HEK293 (cell line): ENCODE data around the gene HOMER1.
A peak's percentile ranks its signal among the peaks of the same experiment; 100 is the strongest.

Experiments
- CTCF ChIA-PET: fragments of 350-600 bp; formaldehyde crosslinking; extraction: SDS; loops from one replicate; lab custom pipeline; 2021; ENCODE audit warnings: antibody characterized with exemption; lab: Yijun Ruan, JAX
- POLR2A ChIA-PET: fragments of 300-600 bp; formaldehyde crosslinking; extraction: SDS; loops from one replicate; lab custom pipeline; 2020; ENCODE audit warnings: antibody characterized with exemption, inconsistent platforms; lab: Yijun Ruan, JAX
- H3K27ac ChIP-seq: fragments of 200-500 bp; sonication (Bioruptor generic); 2 replicates; pipeline ENCODE4 v1.5.1; 2014; ENCODE audit warnings: low read depth, low read length, control low read depth, inconsistent platforms; ENCODE audit errors: extremely low read depth
- H3K36me3 ChIP-seq, 2 experiments: fragments of 200-500 bp in 1 of 2; sonication (Bioruptor generic) in 1 of 2; 1 replicate in 1 of 2; 2 replicates in 1 of 2; pipeline ENCODE4 v1.5.1; 2014 to 2017; ENCODE audit warnings: inconsistent platforms in 2 of 2, low read length in 2 of 2; ENCODE audit not compliant: control insufficient read depth in 2 of 2, insufficient read depth in 1 of 2
- H3K4me1 ChIP-seq: fragments of 200-500 bp; sonication (Bioruptor generic); 2 replicates; pipeline ENCODE4 v1.5.1; 2014; ENCODE audit warnings: mild to moderate bottlenecking, low read length, inconsistent platforms; ENCODE audit not compliant: control insufficient read depth, insufficient read depth
- H3K4me3 ChIP-seq: 2 replicates; pipeline ENCODE4 v1.5.1; 2011; ENCODE audit warnings: low read depth, mild to moderate bottlenecking, control low read depth, low read length, moderate library complexity
- H3K9me3 ChIP-seq: fragments of 200-500 bp; sonication (Bioruptor generic); 2 replicates; pipeline ENCODE4 v1.5.1; 2014; ENCODE audit warnings: low read depth, low read length, inconsistent platforms; ENCODE audit not compliant: control insufficient read depth, insufficient read depth
- KLF7 ChIP-seq: fragments of 450-650 bp; formaldehyde crosslinking; IDR thresholded peaks from 2 replicates; pipeline ENCODE4 v1.5.1; 2016; ENCODE audit warnings: missing biosample characterization, missing genetic modification characterization, borderline replicate concordance
- MYNN ChIP-seq: fragments of 450-650 bp; formaldehyde crosslinking; IDR thresholded peaks from 2 replicates; pipeline ENCODE4 v1.5.1; 2016; ENCODE audit warnings: missing biosample characterization, missing genetic modification characterization, borderline replicate concordance
- OVOL3 ChIP-seq: fragments of 450-650 bp; formaldehyde crosslinking; IDR thresholded peaks from 2 replicates; pipeline ENCODE4 v1.5.1; 2016; ENCODE audit warnings: missing biosample characterization, missing genetic modification characterization
- SCRT2 ChIP-seq: fragments of 450-650 bp; formaldehyde crosslinking; IDR thresholded peaks from 2 replicates; pipeline ENCODE4 v1.5.1; 2016; ENCODE audit warnings: missing biosample characterization, missing genetic modification characterization
- SP3 ChIP-seq: fragments of 450-650 bp; formaldehyde crosslinking; IDR thresholded peaks from 2 replicates; pipeline ENCODE4 v1.5.1; 2016; ENCODE audit warnings: missing biosample characterization, missing genetic modification characterization
- WT1 ChIP-seq: fragments of 450-650 bp; formaldehyde crosslinking; IDR thresholded peaks from 2 replicates; pipeline ENCODE4 v1.5.1; 2016; ENCODE audit warnings: missing biosample characterization, missing genetic modification characterization
- ZBTB20 ChIP-seq: fragments of 450-650 bp; formaldehyde crosslinking; IDR thresholded peaks from 2 replicates; pipeline ENCODE4 v1.5.1; 2016; ENCODE audit warnings: missing biosample characterization, missing genetic modification characterization
- ZBTB8A ChIP-seq: fragments of 450-650 bp; formaldehyde crosslinking; IDR thresholded peaks from 2 replicates; pipeline ENCODE4 v1.5.1; 2016; ENCODE audit warnings: missing biosample characterization, missing genetic modification characterization
- ZNF133 ChIP-seq: fragments of 450-650 bp; formaldehyde crosslinking; IDR thresholded peaks from 2 replicates; pipeline ENCODE4 v1.5.1; 2016; ENCODE audit warnings: missing biosample characterization, missing genetic modification characterization
- ZNF140 ChIP-seq: fragments of 450-650 bp; formaldehyde crosslinking; IDR thresholded peaks from 2 replicates; pipeline ENCODE4 v1.5.1; 2016; ENCODE audit warnings: missing biosample characterization, missing genetic modification characterization
- ZNF16 ChIP-seq: fragments of 450-650 bp; formaldehyde crosslinking; IDR thresholded peaks from 2 replicates; pipeline ENCODE4 v1.5.1; 2016; ENCODE audit warnings: low read depth, missing biosample characterization, missing genetic modification characterization
- ZNF223 ChIP-seq: fragments of 450-650 bp; formaldehyde crosslinking; IDR thresholded peaks from 2 replicates; pipeline ENCODE4 v1.5.1; 2016; ENCODE audit warnings: missing biosample characterization, missing genetic modification characterization
- ZNF366 ChIP-seq: fragments of 450-650 bp; formaldehyde crosslinking; conservative IDR thresholded peaks from 2 replicates; pipeline ENCODE4 v1.5.1; 2016; ENCODE audit warnings: missing biosample characterization, missing genetic modification characterization
- ZNF37A ChIP-seq: fragments of 450-650 bp; IDR thresholded peaks from 2 replicates; pipeline ENCODE4 v1.5.1; 2018; ENCODE audit warnings: missing biosample characterization, missing genetic modification characterization
- ZNF391 ChIP-seq: fragments of 450-650 bp; formaldehyde crosslinking; IDR thresholded peaks from 2 replicates; pipeline ENCODE4 v1.5.1; 2016; ENCODE audit warnings: low read depth, missing biosample characterization, missing genetic modification characterization, borderline replicate concordance
- ZNF521 ChIP-seq: fragments of 450-650 bp; formaldehyde crosslinking; IDR thresholded peaks from 2 replicates; pipeline ENCODE4 v1.5.1; 2017; ENCODE audit warnings: missing biosample characterization, mild to moderate bottlenecking, missing genetic modification characterization
- ZNF561 ChIP-seq: fragments of 450-650 bp; IDR thresholded peaks from 2 replicates; pipeline ENCODE4 v1.5.1; 2018; ENCODE audit warnings: missing biosample characterization, missing genetic modification characterization, borderline replicate concordance
- ZNF610 ChIP-seq: fragments of 450-650 bp; formaldehyde crosslinking; IDR thresholded peaks from 2 replicates; pipeline ENCODE4 v1.5.1; 2016; ENCODE audit warnings: missing biosample characterization, missing genetic modification characterization, borderline replicate concordance
- ZNF629 ChIP-seq: fragments of 450-650 bp; formaldehyde crosslinking; IDR thresholded peaks from 2 replicates; pipeline ENCODE4 v1.5.1; 2017; ENCODE audit warnings: missing biosample characterization, missing genetic modification characterization
- ZNF768 ChIP-seq: fragments of 450-650 bp; formaldehyde crosslinking; IDR thresholded peaks from 2 replicates; pipeline ENCODE4 v1.5.1; 2018; ENCODE audit warnings: missing biosample characterization, mild to moderate bottlenecking, missing genetic modification characterization
- ZNF785 ChIP-seq: fragments of 450-650 bp; formaldehyde crosslinking; IDR thresholded peaks from 2 replicates; pipeline ENCODE4 v1.5.1; 2016; ENCODE audit warnings: missing biosample characterization, missing genetic modification characterization
- ZSCAN16 ChIP-seq: fragments of 450-650 bp; formaldehyde crosslinking; IDR thresholded peaks from 2 replicates; pipeline ENCODE4 v1.5.1; 2016; ENCODE audit warnings: missing biosample characterization, missing genetic modification characterization
- TF ChIP-seq, protein P1 (sequence below): fragments of 450-650 bp; formaldehyde crosslinking; conservative IDR thresholded peaks from 2 replicates; pipeline ENCODE4 v1.5.1; 2016; ENCODE audit warnings: low read depth, missing biosample characterization, missing genetic modification characterization
- TF ChIP-seq, protein P2 (sequence below): fragments of 450-650 bp; IDR thresholded peaks from 2 replicates; pipeline ENCODE4 v1.5.1; 2018; ENCODE audit warnings: missing biosample characterization, missing genetic modification characterization
- TF ChIP-seq, protein P3 (sequence below): fragments of 450-650 bp; formaldehyde crosslinking; IDR thresholded peaks from 2 replicates; pipeline ENCODE4 v1.5.1; 2017; ENCODE audit warnings: missing biosample characterization, missing genetic modification characterization

Gene HOMER1

DNA sequence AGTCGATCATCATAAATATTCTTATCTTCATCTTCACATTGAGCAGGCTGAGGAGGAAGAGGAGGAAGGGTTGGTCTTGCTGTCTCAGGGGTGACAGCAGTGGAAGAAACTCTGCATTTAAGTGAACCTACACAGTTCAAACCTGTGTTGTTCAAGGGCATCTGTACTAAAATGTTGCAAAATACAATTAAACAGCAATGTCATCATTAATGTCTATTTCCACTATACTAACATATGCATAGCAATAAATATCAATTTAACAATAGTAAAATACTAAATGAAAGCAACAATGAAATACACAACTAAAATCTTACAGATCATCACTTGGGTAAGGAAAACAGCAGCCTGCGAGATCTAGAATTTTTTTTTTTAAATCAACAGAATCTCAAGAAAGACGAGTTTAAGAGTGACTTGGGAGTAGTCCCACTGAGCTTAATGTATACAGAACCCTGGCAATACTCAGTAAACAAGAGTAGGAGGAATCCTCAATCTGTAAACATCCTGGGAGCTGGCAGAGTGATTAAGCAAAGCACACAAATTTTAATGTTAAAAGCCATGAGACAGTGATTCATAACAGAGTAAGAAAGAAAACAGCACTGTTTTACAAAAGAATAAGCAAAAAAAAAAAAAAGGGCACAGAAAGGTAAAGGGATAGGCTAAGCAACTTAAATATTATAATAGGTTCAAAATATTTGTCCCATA, 10.0 kb downstream of the HOMER1 start:
- POLR2A ChIA-PET, result interaction anchor here (0.7 to 1.6 kb wide), 3 partner anchors 10 to 232 kb away, joined by 3 to 7 read pairs (median 3); partner anchors contain the start of gene HOMER1
- Histone ChIP-seq H3K27ac (no peak overlapping the region), H3K4me3 (no peak overlapping the region)
- TF ChIP-seq ZNF561 (tag by site-specific recombination) (no peak), ZNF521 (tag by site-specific recombination) (no peak), ZBTB20 (tag by site-specific recombination) (no peak), ZNF391 (tag by site-specific recombination) (no peak), ZNF223 (tag by site-specific recombination) (no peak), OVOL3 (tag by site-specific recombination) (no peak), ZNF140 (tag by site-specific recombination) (no peak), ZNF785 (no peak), ZNF366 (tag by site-specific recombination) (no peak)
- TF ChIP-seq, protein P1, sequence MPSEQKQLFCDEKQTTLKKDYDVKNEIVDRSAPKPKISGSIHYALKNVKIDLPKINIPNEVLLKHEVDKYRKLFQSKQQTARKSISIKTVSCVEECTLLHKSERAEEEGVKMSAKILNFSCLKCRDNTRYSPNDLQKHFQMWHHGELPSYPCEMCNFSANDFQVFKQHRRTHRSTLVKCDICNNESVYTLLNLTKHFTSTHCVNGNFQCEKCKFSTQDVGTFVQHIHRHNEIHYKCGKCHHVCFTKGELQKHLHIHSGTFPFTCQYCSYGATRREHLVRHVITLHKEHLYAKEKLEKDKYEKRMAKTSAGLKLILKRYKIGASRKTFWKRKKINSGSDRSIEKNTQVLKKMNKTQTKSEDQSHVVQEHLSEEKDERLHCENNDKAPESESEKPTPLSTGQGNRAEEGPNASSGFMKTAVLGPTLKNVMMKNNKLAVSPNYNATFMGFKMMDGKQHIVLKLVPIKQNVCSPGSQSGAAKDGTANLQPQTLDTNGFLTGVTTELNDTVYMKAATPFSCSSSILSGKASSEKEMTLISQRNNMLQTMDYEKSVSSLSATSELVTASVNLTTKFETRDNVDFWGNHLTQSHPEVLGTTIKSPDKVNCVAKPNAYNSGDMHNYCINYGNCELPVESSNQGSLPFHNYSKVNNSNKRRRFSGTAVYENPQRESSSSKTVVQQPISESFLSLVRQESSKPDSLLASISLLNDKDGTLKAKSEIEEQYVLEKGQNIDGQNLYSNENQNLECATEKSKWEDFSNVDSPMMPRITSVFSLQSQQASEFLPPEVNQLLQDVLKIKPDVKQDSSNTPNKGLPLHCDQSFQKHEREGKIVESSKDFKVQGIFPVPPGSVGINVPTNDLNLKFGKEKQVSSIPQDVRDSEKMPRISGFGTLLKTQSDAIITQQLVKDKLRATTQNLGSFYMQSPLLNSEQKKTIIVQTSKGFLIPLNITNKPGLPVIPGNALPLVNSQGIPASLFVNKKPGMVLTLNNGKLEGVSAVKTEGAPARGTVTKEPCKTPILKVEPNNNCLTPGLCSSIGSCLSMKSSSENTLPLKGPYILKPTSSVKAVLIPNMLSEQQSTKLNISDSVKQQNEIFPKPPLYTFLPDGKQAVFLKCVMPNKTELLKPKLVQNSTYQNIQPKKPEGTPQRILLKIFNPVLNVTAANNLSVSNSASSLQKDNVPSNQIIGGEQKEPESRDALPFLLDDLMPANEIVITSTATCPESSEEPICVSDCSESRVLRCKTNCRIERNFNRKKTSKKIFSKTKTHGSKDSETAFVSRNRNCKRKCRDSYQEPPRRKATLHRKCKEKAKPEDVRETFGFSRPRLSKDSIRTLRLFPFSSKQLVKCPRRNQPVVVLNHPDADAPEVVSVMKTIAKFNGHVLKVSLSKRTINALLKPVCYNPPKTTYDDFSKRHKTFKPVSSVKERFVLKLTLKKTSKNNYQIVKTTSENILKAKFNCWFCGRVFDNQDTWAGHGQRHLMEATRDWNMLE (tag by site-specific recombination), result no peak
- TF ChIP-seq, protein P2, sequence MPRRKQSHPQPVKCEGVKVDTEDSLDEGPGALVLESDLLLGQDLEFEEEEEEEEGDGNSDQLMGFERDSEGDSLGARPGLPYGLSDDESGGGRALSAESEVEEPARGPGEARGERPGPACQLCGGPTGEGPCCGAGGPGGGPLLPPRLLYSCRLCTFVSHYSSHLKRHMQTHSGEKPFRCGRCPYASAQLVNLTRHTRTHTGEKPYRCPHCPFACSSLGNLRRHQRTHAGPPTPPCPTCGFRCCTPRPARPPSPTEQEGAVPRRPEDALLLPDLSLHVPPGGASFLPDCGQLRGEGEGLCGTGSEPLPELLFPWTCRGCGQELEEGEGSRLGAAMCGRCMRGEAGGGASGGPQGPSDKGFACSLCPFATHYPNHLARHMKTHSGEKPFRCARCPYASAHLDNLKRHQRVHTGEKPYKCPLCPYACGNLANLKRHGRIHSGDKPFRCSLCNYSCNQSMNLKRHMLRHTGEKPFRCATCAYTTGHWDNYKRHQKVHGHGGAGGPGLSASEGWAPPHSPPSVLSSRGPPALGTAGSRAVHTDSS (tag by site-specific recombination), result 0 out of 2 replicates have a peak, but pooled peaks have one; percentile 52
- TF ChIP-seq, protein P3, sequence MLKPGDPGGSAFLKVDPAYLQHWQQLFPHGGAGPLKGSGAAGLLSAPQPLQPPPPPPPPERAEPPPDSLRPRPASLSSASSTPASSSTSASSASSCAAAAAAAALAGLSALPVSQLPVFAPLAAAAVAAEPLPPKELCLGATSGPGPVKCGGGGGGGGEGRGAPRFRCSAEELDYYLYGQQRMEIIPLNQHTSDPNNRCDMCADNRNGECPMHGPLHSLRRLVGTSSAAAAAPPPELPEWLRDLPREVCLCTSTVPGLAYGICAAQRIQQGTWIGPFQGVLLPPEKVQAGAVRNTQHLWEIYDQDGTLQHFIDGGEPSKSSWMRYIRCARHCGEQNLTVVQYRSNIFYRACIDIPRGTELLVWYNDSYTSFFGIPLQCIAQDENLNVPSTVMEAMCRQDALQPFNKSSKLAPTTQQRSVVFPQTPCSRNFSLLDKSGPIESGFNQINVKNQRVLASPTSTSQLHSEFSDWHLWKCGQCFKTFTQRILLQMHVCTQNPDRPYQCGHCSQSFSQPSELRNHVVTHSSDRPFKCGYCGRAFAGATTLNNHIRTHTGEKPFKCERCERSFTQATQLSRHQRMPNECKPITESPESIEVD (tag by site-specific recombination), result 0 out of 2 replicates have a peak, but pooled peaks have one; percentile 33
- TF ChIP-seq, all 188 proteins: peak for 2
- Histone ChIP-seq H3K36me3 (no peaks in the 10 kb centered on the region), H3K4me1 (peaks cover 20% of the 10 kb centered on the region), H3K9me3 (no peaks in the 10 kb centered on the region)
- CTCF ChIA-PET, result interaction anchor here (0.6 kb wide), 1 partner anchor 40 kb away, joined by 3 read pairs; no protein-coding TSS in a partner anchor

DNA sequence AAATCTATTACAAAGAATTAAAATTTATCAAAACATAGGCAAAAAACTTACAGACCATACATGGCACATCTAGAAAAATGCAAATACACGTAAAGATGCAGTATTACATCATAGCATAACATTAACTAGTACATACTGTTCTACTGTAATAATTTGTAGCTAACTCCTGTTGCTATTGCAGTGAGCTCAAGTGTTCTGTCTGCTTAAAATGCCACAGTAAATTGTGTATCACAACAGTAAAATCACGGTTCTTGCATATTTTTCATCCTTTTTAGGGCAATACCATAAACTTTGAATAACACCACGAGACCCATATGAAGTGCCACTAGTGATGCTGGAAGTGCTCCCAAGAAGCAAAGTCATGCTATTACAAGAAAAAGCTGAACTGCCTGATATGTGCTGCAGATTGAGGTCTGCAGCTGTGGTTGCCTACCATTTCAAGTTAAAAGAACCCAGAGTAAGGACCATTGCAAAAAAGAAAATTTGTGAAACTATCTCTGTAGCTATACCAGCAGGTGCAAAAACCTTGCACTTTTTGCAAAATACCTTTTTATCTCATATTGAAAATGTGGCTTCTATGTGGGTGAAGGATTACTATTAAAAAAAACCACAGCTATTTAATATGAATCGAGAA, 14.2 kb downstream of the HOMER1 start:
- POLR2A ChIA-PET, result interaction anchor here (2.0 kb wide), 1 partner anchor 14 kb away, joined by 18 read pairs; the partner anchor contains the start of gene HOMER1
- Histone ChIP-seq H3K27ac (no peak overlapping the region), H3K4me3 (no peak overlapping the region), H3K4me1 (peaks cover 18% of the 10 kb centered on the region), H3K9me3 (no peaks in the 10 kb centered on the region), H3K36me3 (no peaks in the 10 kb centered on the region)
- CTCF ChIA-PET, result interaction anchor here (1.2 kb wide), 2 partner anchors 8 to 583 kb away, joined by 3 to 4 read pairs; no protein-coding TSS in a partner anchor
- TF ChIP-seq ZNF610 (tag by site-specific recombination) (no peak), ZNF140 (tag by site-specific recombination) (no peak), ZNF629 (no peak), ZNF133 (tag by site-specific recombination) (no peak), ZNF768 (no peak), WT1 (tag by site-specific recombination) (no peak), MYNN (tag by site-specific recombination) (peak; percentile 86), ZNF16 (tag by site-specific recombination) (no peak), ZSCAN16 (no peak), SCRT2 (tag by site-specific recombination) (peak; percentile 81), ZNF37A (tag by site-specific recombination) (no peak), SP3 (tag by site-specific recombination) (no peak), KLF7 (tag by site-specific recombination) (no peak), ZBTB8A (no peak)
